Colonic mucosa (tissue), 4 donors: ENCODE measurements around the gene DMD. TPM values are rescaled to one million over a fixed set of nuclear protein-coding genes. Genes with fewer than 3 reads are reported as not detected.

ENCODE experiments used
- DNase-seq: peaks from one replicate; pipeline ENCODE4 v3.0.0-alpha.2; 2020
- H3K27ac ChIP-seq: fragments of 200-600 bp; one replicate; pipeline ENCODE4 v1.8.0; 2021
- H3K27me3 ChIP-seq: fragments of 200-600 bp; one replicate; pipeline ENCODE4 v1.8.0; 2021
- H3K36me3 ChIP-seq: fragments of 200-600 bp; one replicate; pipeline ENCODE4 v1.8.0; 2021
- H3K4me1 ChIP-seq: fragments of 200-600 bp; one replicate; pipeline ENCODE4 v1.8.0; 2021; ENCODE audit warnings: mild to moderate bottlenecking
- H3K4me3 ChIP-seq: fragments of 200-600 bp; one replicate; pipeline ENCODE4 v1.8.0; 2021
- H3K9ac ChIP-seq, 2 donors: one replicate each; pipeline ENCODE4 v1.7.0; 2013; ENCODE audit warnings: control low read depth in 2 of 2, low read depth in 2 of 2, low read length in 2 of 2
- H3K9me3 ChIP-seq: fragments of 200-600 bp; one replicate; pipeline ENCODE4 v1.8.0; 2021
- intact Hi-C: fragments of 100-400 bp; cut with DNase I; formaldehyde crosslinking; loops from one replicate; pipeline ENCODE4 v1.14.1; 2022
- total RNA-seq, 2 donors: library from RNA; stranded (reverse); fragmentation: NEBNext Ultra II Directional in 1 of 2; extraction: Animal tissue kit (Norgen Biotek cat#: 25700) in 1 of 2; gene quantifications; one replicate each; pipeline ENCODE4 v1.2.1, GENCODE V29; 2021
- TF ChIP-seq, protein P1 (sequence below): fragments of 200-600 bp; IDR thresholded peaks from one replicate; pipeline ENCODE4 v1.8.0; 2022; ENCODE audit warnings: antibody characterized with exemption, mild to moderate bottlenecking
- donor health status: healthy.
- donor health status: DM: no; HTN: no; CAD: no.
- donor health status: DM: no; HTN: no; CAD: no.

The DMD gene
- total RNA-seq, 2 donors from 2014 or later = 7.3 to 24.5 TPM

DNA sequence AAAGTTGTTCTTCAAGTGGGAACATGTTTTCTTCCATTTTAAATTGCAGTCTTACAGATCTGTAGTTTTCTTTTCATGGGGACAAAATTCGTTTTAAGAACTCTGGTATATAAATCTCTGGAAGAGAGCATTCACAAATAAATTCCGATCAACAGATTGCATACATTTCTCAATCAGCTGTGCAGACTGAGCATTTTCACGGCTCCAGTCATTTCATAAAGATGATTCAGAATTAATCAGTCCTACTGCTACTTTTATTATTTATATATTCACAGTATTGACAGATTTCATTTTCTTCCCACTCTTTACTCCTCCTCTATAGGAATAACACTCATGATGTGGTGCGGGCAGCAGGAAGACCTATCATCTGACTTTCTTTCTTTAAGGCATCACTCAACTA lies 1604.6 kb downstream of the DMD start:
- intact Hi-C loops = no loop called here
- no peaks in the 10 kb centered on the region for H3K4me1 ChIP-seq
- H3K27me3 ChIP-seq = no peaks in the 10 kb centered on the region
- H3K9ac ChIP-seq = no peak overlapping the region
- no peaks in the 10 kb centered on the region for H3K9me3 ChIP-seq
- no peaks in the 10 kb centered on the region for H3K36me3 ChIP-seq
- TF ChIP-seq, protein P1, sequence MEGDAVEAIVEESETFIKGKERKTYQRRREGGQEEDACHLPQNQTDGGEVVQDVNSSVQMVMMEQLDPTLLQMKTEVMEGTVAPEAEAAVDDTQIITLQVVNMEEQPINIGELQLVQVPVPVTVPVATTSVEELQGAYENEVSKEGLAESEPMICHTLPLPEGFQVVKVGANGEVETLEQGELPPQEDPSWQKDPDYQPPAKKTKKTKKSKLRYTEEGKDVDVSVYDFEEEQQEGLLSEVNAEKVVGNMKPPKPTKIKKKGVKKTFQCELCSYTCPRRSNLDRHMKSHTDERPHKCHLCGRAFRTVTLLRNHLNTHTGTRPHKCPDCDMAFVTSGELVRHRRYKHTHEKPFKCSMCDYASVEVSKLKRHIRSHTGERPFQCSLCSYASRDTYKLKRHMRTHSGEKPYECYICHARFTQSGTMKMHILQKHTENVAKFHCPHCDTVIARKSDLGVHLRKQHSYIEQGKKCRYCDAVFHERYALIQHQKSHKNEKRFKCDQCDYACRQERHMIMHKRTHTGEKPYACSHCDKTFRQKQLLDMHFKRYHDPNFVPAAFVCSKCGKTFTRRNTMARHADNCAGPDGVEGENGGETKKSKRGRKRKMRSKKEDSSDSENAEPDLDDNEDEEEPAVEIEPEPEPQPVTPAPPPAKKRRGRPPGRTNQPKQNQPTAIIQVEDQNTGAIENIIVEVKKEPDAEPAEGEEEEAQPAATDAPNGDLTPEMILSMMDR = no peak
- H3K27ac ChIP-seq = no peak overlapping the region
- no peak for DNase-seq
- no peak overlapping the region for H3K4me3 ChIP-seq

DNA sequence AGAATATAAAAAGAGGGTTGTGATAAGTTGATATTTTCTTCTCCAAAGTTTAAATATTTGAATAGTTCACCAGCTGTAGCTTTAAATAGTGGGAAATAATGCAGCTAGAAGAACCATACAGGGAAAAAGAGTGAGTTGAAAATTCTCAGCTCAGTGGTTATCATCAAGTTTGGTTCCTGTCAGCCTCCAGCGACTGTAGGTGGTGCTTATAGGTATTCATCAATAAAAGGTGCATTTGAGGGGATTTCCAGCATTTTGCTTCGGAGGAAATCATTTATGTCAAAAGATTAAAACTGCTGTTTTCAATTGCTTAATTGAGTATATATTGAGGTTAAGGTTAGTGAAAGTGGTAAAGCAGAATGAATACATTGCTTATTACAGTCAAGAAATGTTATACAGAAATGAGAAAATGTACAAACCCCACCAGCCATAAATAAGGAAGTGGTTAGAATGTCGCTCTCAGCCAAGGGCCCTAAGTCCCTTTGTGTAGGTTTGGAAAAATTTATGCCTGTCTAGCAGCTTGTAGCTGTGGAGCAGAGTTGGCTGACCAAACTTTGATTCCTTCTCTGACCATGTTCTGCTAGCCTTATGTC lies 1606.6 kb downstream of the DMD start:
- Histone ChIP-seq H3K36me3 (no peaks in the 10 kb centered on the region), H3K27me3 (no peaks in the 10 kb centered on the region), H3K27ac (no peak overlapping the region), H3K9me3 (no peaks in the 10 kb centered on the region), H3K9ac (no peak overlapping the region), H3K4me3 (no peak overlapping the region), H3K4me1 (no peaks in the 10 kb centered on the region)
- intact Hi-C loops = no loop called here
- DNase-seq = no peak
- TF ChIP-seq, protein P1 = no peak

DNA sequence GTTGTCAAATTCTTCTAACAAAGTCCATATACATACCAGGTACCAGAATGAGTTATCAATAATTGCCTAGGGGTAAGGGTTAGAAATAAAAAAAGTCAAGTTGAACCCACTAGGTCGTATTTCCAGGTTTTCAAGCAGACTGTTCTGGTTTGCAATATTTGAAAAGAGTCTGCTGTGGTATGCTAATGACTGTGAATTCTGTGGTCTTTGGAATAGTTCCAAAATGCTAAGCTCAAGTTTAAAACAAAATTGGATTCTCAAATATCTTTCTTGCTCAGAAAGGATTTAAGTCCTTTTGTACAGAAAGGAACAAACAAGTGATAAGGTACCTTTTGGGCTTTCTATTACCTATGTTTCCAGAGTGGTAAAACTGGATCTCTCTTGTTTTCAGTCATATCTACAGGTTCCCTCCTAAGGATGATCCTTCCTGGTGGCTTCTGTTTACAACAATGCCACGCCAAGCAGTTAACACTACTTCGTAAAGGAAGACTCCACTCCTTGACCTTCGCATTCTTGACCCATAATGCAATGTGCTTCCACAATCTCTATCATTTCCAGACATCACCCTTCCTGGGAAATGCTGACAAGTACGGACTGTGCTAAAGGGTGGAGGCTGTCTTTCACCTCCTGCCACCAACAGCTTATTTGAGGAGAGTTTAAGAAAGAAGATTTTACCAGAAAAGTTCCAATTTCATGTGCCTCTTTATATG lies 1607.8 kb downstream of the DMD start:
- Histone ChIP-seq H3K4me1 (no peaks in the 10 kb centered on the region), H3K27ac (no peak overlapping the region), H3K9me3 (no peaks in the 10 kb centered on the region), H3K4me3 (no peak overlapping the region), H3K27me3 (no peaks in the 10 kb centered on the region), H3K9ac (no peak overlapping the region), H3K36me3 (no peaks in the 10 kb centered on the region)
- TF ChIP-seq, protein P1 = no peak
- no peak for DNase-seq
- intact Hi-C loops = no loop called here

DNA sequence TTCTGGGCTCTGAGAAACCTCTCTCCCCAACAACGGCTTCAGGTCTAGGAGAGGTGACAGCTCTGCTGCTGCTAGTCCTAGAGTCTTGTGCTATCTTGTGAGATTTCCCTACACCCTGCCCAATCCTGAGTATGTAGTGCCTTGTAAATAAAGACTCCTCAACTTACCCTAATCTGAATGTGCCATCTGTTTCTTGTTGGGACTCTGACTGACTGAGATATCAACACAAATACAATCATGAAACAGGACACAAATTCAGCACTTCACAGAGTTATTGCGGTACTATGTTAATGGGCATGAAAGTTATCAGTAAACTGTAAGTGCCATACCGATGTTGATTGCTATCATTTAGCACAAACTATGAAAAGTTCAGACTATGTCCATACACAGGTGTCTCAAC lies 1610.5 kb downstream of the DMD start:
- Histone ChIP-seq H3K4me3 (no peak overlapping the region), H3K9ac (no peak overlapping the region), H3K9me3 (no peaks in the 10 kb centered on the region), H3K27ac (no peak overlapping the region), H3K36me3 (no peaks in the 10 kb centered on the region), H3K4me1 (no peaks in the 10 kb centered on the region), H3K27me3 (no peaks in the 10 kb centered on the region)
- intact Hi-C loops = no loop called here
- TF ChIP-seq, protein P1 = no peak
- DNase-seq = no peak

DNA sequence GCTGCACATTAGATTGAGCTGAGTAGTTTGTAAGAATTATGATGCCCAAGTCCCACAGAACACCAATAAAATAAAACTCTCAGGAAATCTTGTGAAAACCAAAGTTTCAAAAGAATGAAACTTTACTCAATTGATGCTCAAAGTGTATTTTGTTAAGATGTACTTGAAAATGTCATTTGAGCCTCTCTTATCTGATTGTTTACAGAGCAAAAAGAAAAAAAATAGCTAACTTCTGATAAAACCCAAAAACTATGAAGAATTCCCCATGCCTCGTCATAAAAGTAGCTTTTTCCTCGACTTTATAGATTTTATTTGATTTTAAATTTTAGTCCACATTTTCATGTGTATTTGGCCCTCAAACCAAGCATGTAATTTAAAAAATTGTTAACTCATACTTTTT lies 1618.0 kb downstream of the DMD start:
- intact Hi-C loops = no loop called here

More for the DNA sequence above, 1618.0 kb downstream of the DMD start:
- DNase-seq = no peak
- no peak overlapping the region for H3K27ac ChIP-seq
- H3K9me3 ChIP-seq = no peaks in the 10 kb centered on the region
- TF ChIP-seq, protein P1 = no peak
- no peaks in the 10 kb centered on the region for H3K36me3 ChIP-seq
- H3K9ac ChIP-seq = no peak overlapping the region
- no peak overlapping the region for H3K4me3 ChIP-seq
- H3K4me1 ChIP-seq = no peaks in the 10 kb centered on the region
- H3K27me3 ChIP-seq = no peaks in the 10 kb centered on the region
